ENCODE measurements around the gene CDH22.

DNA sequence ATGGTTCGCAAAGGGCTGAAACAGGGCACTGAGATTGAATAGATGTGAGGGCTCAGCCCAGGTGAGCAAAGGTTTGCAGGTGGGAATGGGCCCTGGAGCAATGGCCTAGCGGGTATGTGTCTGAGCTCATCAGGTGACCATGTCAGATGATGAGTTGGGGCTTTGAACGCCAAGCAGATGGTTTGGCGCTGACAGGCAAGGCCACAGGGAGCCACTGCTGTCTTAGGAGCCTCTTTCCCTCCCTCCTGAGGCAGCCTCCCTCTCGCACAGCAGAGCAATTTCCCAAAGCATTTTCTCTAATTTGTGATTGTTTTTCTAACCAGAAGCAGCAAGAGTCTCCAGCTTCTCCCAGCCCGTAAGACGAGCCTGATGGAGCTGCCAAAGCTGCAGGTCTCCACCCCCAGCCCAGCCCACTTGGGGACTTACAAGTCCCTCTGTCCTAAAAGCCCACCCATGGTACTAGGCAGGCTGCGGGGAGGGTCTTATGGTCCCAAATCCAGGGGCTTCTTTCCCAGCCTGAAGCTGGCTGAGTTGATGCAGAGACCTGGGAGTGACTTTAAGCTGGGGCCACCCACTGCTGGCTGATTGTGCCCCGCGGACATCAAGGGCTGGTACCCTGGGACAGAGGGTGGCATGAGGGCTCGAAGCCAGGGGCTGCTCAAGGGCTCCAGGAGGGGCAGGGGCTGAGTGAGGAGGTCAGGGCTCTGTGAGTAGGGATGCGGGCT, 11.6 kb downstream of the CDH22 start:
- TF ChIP-seq, protein P1, sequence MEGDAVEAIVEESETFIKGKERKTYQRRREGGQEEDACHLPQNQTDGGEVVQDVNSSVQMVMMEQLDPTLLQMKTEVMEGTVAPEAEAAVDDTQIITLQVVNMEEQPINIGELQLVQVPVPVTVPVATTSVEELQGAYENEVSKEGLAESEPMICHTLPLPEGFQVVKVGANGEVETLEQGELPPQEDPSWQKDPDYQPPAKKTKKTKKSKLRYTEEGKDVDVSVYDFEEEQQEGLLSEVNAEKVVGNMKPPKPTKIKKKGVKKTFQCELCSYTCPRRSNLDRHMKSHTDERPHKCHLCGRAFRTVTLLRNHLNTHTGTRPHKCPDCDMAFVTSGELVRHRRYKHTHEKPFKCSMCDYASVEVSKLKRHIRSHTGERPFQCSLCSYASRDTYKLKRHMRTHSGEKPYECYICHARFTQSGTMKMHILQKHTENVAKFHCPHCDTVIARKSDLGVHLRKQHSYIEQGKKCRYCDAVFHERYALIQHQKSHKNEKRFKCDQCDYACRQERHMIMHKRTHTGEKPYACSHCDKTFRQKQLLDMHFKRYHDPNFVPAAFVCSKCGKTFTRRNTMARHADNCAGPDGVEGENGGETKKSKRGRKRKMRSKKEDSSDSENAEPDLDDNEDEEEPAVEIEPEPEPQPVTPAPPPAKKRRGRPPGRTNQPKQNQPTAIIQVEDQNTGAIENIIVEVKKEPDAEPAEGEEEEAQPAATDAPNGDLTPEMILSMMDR (IDR thresholded peaks at IDR 0.05; ENCODE audit: borderline replicate concordance, extremely low read depth, low read length, poor library complexity, severe bottlenecking): no peak
- no peak for TF ChIP-seq EZH2 (IDR thresholded peaks at IDR 0.05; ENCODE audit: borderline replicate concordance, low read depth, low read length, severe bottlenecking)

Measured in DND-41 (cell line).